Neural cell (in vitro differentiated cells): Measurements from ENCODE around the gene NET1. TPM values are rescaled to one million over a fixed set of nuclear protein-coding genes. Genes with fewer than 3 reads are reported as not detected.

Experiments
- H2AFZ ChIP-seq: fragments of 200-600, 300-800 bp; sonication (generic), shearing (Covaris generic); 2 replicates; pipeline ENCODE4 v1.6.0; 2014; ENCODE audit warnings: low read depth, mild to moderate bottlenecking, antibody characterized with exemption, low read length, moderate library complexity
- H3F3A ChIP-seq: fragments of 200-600 bp; shearing (Covaris generic); 2 replicates; pipeline ENCODE4 v1.6.1; 2016; ENCODE audit warnings: mild to moderate bottlenecking, moderate library complexity, mixed read lengths, antibody characterized with exemption, low read length; ENCODE audit not compliant: insufficient read depth, poor library complexity, severe bottlenecking
- H3K27ac ChIP-seq: fragments of 200-600, 300-800 bp; sonication (generic), shearing (Covaris generic); 2 replicates; pipeline ENCODE4 v1.5.1; 2014; ENCODE audit warnings: mild to moderate bottlenecking, low read length, moderate library complexity
- H3K27me3 ChIP-seq: fragments of 300-800, 200-600 bp; sonication (generic), shearing (Covaris generic); 2 replicates; pipeline ENCODE4 v1.6.0; 2014; ENCODE audit warnings: mild to moderate bottlenecking, low read depth, low read length, moderate library complexity; ENCODE audit not compliant: insufficient read depth
- H3K36me3 ChIP-seq: fragments of 300-800, 200-600 bp; sonication (generic), shearing (Covaris generic); 2 replicates; pipeline ENCODE4 v1.5.1; 2014; ENCODE audit warnings: mild to moderate bottlenecking, antibody characterized with exemption, low read length, moderate library complexity; ENCODE audit not compliant: insufficient read depth
- H3K4me2 ChIP-seq: fragments of 300-800, 200-600 bp; sonication (generic), shearing (Covaris generic); 2 replicates; pipeline ENCODE4 v1.6.0; 2014; ENCODE audit warnings: mild to moderate bottlenecking, low read length
- H3K4me3 ChIP-seq: fragments of 300-800, 200-600 bp; sonication (generic), shearing (Covaris generic); 2 replicates; pipeline ENCODE4 v1.5.1; 2014; ENCODE audit warnings: mild to moderate bottlenecking, low read length, moderate library complexity
- H3K79me2 ChIP-seq: fragments of 200-600 bp; shearing (Covaris generic); replicated peaks from 2 replicates; pipeline ENCODE4 v1.6.0; 2014; ENCODE audit warnings: mild to moderate bottlenecking, low read length, moderate library complexity; ENCODE audit not compliant: insufficient read depth
- H3K9ac ChIP-seq: fragments of 300-800, 200-600 bp; sonication (generic), shearing (Covaris generic); 2 replicates; pipeline ENCODE4 v1.6.1; 2016; ENCODE audit warnings: mild to moderate bottlenecking, low read length, mixed read lengths
- H3K9me2 ChIP-seq: fragments of 200-600 bp; shearing (Covaris generic); 2 replicates; pipeline ENCODE4 v1.6.1; 2016; ENCODE audit warnings: mild to moderate bottlenecking, low read length, mixed read lengths; ENCODE audit not compliant: insufficient read depth
- H3K9me3 ChIP-seq: fragments of 200-600, 300-800 bp; sonication (generic), shearing (Covaris generic); 2 replicates; pipeline ENCODE4 v1.6.1; 2016; ENCODE audit warnings: mild to moderate bottlenecking, mixed run types, low read length, moderate library complexity, mixed read lengths
- H4K20me1 ChIP-seq: fragments of 200-600 bp; shearing (Covaris generic); 2 replicates; pipeline ENCODE4 v1.6.1; 2016; ENCODE audit warnings: mild to moderate bottlenecking, mixed run types; ENCODE audit not compliant: insufficient read depth
- CTCF ChIP-seq: fragments of 450-650 bp; IDR thresholded peaks from 2 replicates; pipeline ENCODE4 v1.5.1; 2014; ENCODE audit warnings: antibody characterized with exemption, mild to moderate bottlenecking, moderate library complexity; ENCODE audit not compliant: poor library complexity, severe bottlenecking
- EP300 ChIP-seq: fragments of 450-650 bp; conservative IDR thresholded peaks from 2 replicates; pipeline ENCODE4 v1.6.1; 2014; ENCODE audit warnings: antibody characterized with exemption, mild to moderate bottlenecking, moderate library complexity; ENCODE audit not compliant: poor library complexity, severe bottlenecking
- EZH2 ChIP-seq: fragments of 200-600, 300-800 bp; shearing (Covaris generic), sonication (generic); IDR thresholded peaks from 2 replicates; pipeline ENCODE4 v1.6.1; 2014; ENCODE audit warnings: antibody characterized with exemption, low read length, borderline replicate concordance, mild to moderate bottlenecking; ENCODE audit not compliant: insufficient read depth, poor library complexity, severe bottlenecking
- MXI1 ChIP-seq: fragments of 450-650 bp; conservative IDR thresholded peaks from 2 replicates; pipeline ENCODE4 v1.6.1; 2014; ENCODE audit warnings: antibody characterized with exemption, mild to moderate bottlenecking; ENCODE audit not compliant: poor library complexity, severe bottlenecking
- POLR2AphosphoS5 ChIP-seq: IDR thresholded peaks from 2 replicates; pipeline ENCODE4 v1.6.1; 2012
- RAD21 ChIP-seq: fragments of 450-650 bp; conservative IDR thresholded peaks from 2 replicates; pipeline ENCODE4 v1.6.1; 2014; ENCODE audit warnings: antibody characterized with exemption, mild to moderate bottlenecking, moderate library complexity
- REST ChIP-seq: IDR thresholded peaks from 2 replicates; pipeline ENCODE4 v1.6.1; 2012; ENCODE audit warnings: borderline replicate concordance
- SMC3 ChIP-seq: fragments of 450-650 bp; conservative IDR thresholded peaks from 2 replicates; pipeline ENCODE4 v1.6.1; 2014; ENCODE audit warnings: antibody characterized with exemption, mild to moderate bottlenecking, moderate library complexity; ENCODE audit not compliant: poor library complexity
- TAF1 ChIP-seq: IDR thresholded peaks from 2 replicates; pipeline ENCODE4 v1.6.1; 2012; ENCODE audit warnings: low read depth
- polyA plus RNA-seq: library from polyadenylated mRNA; depleted of rRNA; stranded (reverse); fragments of >200 nt; gene quantifications from 2 replicates; pipeline ENCODE4 v1.2.3, GENCODE V29; 2014

The NET1 gene
- polyA plus RNA-seq, 1 donor from 2014 or later: 8.0 TPM

- H2AFZ ChIP-seq: no peak overlapping the region
- no peaks in the 10 kb centered on the region for H4K20me1 ChIP-seq
- no peak overlapping the region for H3K9ac ChIP-seq
- no peaks in the 10 kb centered on the region for H3K9me3 ChIP-seq
- H3F3A ChIP-seq: no peaks in the 10 kb centered on the region
- H3K4me2 ChIP-seq: no peak overlapping the region
- no peaks in the 10 kb centered on the region for H3K79me2 ChIP-seq
- H3K9me2 ChIP-seq: no peaks in the 10 kb centered on the region
- H3K27ac ChIP-seq: no peak overlapping the region
- TF ChIP-seq SMC3 (no peak), TAF1 (no peak), CTCF (no peak), EZH2 (no peak), RAD21 (no peak), MXI1 (no peak), POLR2AphosphoS5 (no peak), REST (no peak), EP300 (no peak)
- no peaks in the 10 kb centered on the region for H3K36me3 ChIP-seq
- H3K27me3 ChIP-seq: no peaks in the 10 kb centered on the region
- no peak overlapping the region for H3K4me3 ChIP-seq
These were observed 57.1 kb downstream of the NET1 start for GRCh38 chr10:5469353-5470061.

- Histone ChIP-seq H3K27me3 (no peaks in the 10 kb centered on the region), H3K9ac (no peak overlapping the region), H2AFZ (no peak overlapping the region), H3K27ac (no peak overlapping the region), H3K79me2 (no peaks in the 10 kb centered on the region), H3K9me3 (no peaks in the 10 kb centered on the region), H4K20me1 (no peaks in the 10 kb centered on the region), H3K36me3 (no peaks in the 10 kb centered on the region), H3K4me2 (no peak overlapping the region), H3F3A (no peaks in the 10 kb centered on the region), H3K4me3 (no peak overlapping the region), H3K9me2 (no peaks in the 10 kb centered on the region)
- TF ChIP-seq TAF1 (no peak), EZH2 (no peak), CTCF (no peak), MXI1 (no peak), SMC3 (no peak), RAD21 (no peak), POLR2AphosphoS5 (no peak), EP300 (no peak), REST (no peak)
These were observed 57.9 kb downstream of the NET1 start for GRCh38 chr10:5470062-5470751.
